HTERT RPE-1 (cell line): ENCODE results near the gene BMP10.

Experiments used
- in situ Hi-C: fragments of 300-500 bp; cut with MboI; formaldehyde crosslinking; loops from 4 replicates; pipeline ENCODE4 v1.14.3; 2020; ENCODE audit warnings: low sequenced_read_pairs

BMP10 gene

GRCh38 chr2:68853915-68854314, 17.3 kb downstream of the BMP10 start:
- in situ Hi-C loops, result no loop called here

GRCh38 chr2:68853035-68853434, 18.2 kb downstream of the BMP10 start:
- in situ Hi-C loops, result no loop called here

- in situ Hi-C loops, result no loop called here
Measured at GRCh38 chr2:68850524-68850923, 20.7 kb downstream of the BMP10 start.

GRCh38 chr2:68849579-68850030, 21.6 kb downstream of the BMP10 start:
- in situ Hi-C loops, result no loop called here

- in situ Hi-C loops, result no loop called here
Measured at GRCh38 chr2:68847751-68848150, 23.4 kb downstream of the BMP10 start.

- in situ Hi-C loops, result no loop called here
Measured at GRCh38 chr2:68846091-68846490, 25.1 kb downstream of the BMP10 start.

- in situ Hi-C loops, result no loop called here
Measured at GRCh38 chr2:68845043-68845442, 26.2 kb downstream of the BMP10 start.

GRCh38 chr2:68839260-68839833, 31.9 kb downstream of the BMP10 start:
- in situ Hi-C loops, result no loop called here

GRCh38 chr2:68838641-68839040, 32.6 kb downstream of the BMP10 start:
- in situ Hi-C loops, result no loop called here

GRCh38 chr2:68837861-68838341, 33.3 kb downstream of the BMP10 start:
- in situ Hi-C loops, result no loop called here

- in situ Hi-C loops, result no loop called here
Measured at GRCh38 chr2:68837164-68837860, 33.9 kb downstream of the BMP10 start.

- in situ Hi-C loops, result no loop called here
Measured at GRCh38 chr2:68835621-68836020, 35.6 kb downstream of the BMP10 start.

- in situ Hi-C loops, result no loop called here
Measured at GRCh38 chr2:68834737-68835376, 36.3 kb downstream of the BMP10 start.

GRCh38 chr2:68833162-68833561, 38.0 kb downstream of the BMP10 start:
- in situ Hi-C loops, result no loop called here

GRCh38 chr2:68832233-68832869, 38.8 kb downstream of the BMP10 start:
- in situ Hi-C loops, result no loop called here

- in situ Hi-C loops, result no loop called here
Measured at GRCh38 chr2:68831686-68832232, 39.4 kb downstream of the BMP10 start.

- in situ Hi-C loops, result no loop called here
Measured at GRCh38 chr2:68829749-68830148, 41.4 kb downstream of the BMP10 start.

- in situ Hi-C loops, result no loop called here
Measured at GRCh38 chr2:68828887-68829708, 42.1 kb downstream of the BMP10 start.

- in situ Hi-C loops, result no loop called here
Measured at GRCh38 chr2:68827666-68828065, 43.5 kb downstream of the BMP10 start.

GRCh38 chr2:68825866-68826265, 45.3 kb downstream of the BMP10 start:
- in situ Hi-C loops, result no loop called here
